ENCODE data around the gene NAPB. TPM values are rescaled to one million over a fixed set of nuclear protein-coding genes. Genes with fewer than 3 reads are reported as not detected.
"Not testable (repeated sequence)": the region's sequence is repeated elsewhere in the genome, so short reads cannot be mapped to it uniquely, and the experiment has no call there.

Gene NAPB
- total RNA-seq, 1 experiment from 2014 or later = 8.7 TPM

GRCh38 chr20:23368316-23369071, 52.8 kb downstream of the NAPB start:
- DNase-seq (ENCODE audit: low read depth) = no peak

DNA sequence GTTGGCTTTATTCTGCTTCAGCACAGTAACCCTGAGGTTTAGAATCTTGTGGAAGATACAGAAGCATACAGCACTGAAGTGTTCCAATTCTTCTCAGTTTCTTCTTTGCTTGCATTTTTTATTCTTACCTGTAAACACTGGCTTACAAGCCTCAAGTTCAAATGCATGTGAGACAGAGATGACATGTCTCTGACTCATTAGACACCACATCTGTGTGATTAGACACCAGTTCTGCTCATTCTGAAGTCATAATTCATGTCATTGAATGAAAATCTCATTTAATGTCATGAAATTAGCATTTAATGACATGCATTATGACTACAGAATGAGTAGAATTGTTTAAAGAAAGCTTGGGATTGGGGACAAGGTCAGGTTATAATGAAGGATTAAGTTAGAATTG, 53.5 kb downstream of the NAPB start:
- peak; percentile 48 for DNase-seq (ENCODE audit: low read depth)

DNA sequence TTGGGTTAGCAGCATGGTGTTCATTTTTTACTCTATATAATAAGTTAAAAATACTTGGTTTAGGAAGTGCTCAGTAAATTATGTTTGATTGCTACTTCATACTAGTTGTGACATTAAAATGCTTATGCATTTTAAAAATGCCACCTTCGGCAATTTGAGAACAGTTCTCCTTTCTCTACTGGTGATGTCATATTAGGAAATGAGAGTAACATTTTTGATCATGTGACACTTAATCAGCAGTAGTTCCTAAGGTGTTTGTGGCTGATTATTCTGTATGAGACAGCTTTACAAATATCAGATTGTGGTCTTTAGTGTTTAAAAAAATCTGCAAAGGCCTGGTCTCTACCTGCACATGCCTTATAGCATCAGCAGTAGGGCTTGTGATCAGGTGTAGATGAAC, 54.9 kb downstream of the NAPB start:
- no peak for DNase-seq (ENCODE audit: low read depth)

GRCh38 chr20:23365390-23366165, 55.7 kb downstream of the NAPB start:
- DNase-seq (ENCODE audit: low read depth) = no peak

DNA sequence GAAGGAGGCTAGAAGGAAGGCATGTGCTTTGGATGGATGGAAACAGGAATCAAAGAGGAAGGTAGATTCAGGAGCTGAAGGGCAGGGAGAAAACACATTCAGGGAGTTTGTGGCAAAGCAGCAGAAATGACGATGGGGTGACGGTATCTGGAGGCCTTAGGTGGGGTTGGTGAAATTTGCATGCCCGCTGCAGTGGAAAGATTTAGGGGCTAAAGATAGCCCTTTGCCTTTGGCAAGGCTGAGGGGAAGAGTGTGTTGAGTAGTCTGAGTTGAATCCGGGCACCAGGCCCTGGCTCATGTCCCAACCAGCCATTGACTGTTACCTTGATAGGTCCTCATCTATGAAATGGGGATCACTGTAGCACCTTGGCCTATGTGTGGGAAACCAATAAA, 58.0 kb downstream of the NAPB start:
- DNase-seq (ENCODE audit: low read depth) = peak; percentile 52

GRCh38 chr20:23362392-23363256, 58.7 kb downstream of the NAPB start:
- DNase-seq (ENCODE audit: low read depth) = peak; percentile 54

- peak; percentile 99 for DNase-seq (ENCODE audit: low read depth)
Measured at GRCh38 chr20:23361476-23362391, 59.6 kb downstream of the NAPB start, which contains the start of gene GZF1. TSS of gene GZF1 (plus strand) at chr20:23362182. CDS start at chr20:23364384, 2,202 bp downstream.

GRCh38 chr20:23361119-23361475, 60.2 kb downstream of the NAPB start:
- DNase-seq (ENCODE audit: low read depth) = no peak

DNA sequence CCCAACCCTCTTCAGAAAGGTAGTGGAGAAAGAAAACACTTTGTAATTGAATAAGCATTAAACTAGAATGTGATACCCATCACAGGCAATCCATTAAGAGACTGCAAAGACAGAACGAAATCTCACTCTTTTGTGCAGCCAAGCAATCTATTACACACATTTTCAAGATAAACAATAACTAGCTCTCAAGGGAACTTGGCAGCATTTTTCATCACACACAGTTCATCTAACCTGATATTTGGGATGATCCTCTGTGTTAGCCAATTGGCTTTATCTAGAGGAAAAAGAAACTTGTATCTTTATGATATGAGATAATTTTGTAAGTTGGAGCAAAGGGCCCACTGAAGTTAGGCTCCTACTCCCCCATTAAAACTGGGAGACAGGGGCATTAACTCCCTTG, 60.8 kb downstream of the NAPB start:
- no peak for DNase-seq (ENCODE audit: low read depth)

DNA sequence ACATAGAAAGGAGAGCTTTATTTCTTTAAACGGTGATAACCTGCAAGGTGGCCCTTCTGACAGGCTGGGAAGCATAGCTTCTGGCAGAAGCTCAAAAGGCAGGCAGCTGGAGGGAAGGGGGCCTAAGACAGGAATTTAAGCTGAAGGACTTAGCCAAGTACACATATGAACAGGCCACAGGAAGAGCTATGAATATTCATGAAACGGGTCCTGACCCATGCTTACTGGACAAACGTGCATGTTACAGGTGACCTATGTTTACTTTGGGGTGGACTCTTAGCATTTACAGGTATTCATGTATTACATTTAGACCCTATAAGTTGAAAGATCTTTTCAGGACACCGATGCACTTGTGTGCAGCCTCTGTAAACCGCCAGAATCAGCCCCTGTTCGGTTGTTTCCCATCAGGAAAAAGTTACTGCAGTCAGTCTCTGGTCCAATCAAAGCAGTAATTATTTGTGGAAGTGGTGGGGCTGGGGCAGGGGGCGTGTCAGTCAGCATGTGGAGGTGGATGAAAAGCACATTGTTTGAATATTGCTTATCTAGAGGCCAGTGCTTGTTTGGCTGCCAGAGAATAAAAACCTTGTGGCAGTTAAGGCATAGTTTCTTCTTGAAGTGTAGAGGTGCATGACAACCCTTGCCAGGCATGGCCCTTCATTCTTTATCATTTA, 62.2 kb downstream of the NAPB start:
- DNase-seq (ENCODE audit: low read depth) = no peak

GRCh38 chr20:23358563-23358906, 62.8 kb downstream of the NAPB start:
- DNase-seq (ENCODE audit: low read depth) = no peak

DNA sequence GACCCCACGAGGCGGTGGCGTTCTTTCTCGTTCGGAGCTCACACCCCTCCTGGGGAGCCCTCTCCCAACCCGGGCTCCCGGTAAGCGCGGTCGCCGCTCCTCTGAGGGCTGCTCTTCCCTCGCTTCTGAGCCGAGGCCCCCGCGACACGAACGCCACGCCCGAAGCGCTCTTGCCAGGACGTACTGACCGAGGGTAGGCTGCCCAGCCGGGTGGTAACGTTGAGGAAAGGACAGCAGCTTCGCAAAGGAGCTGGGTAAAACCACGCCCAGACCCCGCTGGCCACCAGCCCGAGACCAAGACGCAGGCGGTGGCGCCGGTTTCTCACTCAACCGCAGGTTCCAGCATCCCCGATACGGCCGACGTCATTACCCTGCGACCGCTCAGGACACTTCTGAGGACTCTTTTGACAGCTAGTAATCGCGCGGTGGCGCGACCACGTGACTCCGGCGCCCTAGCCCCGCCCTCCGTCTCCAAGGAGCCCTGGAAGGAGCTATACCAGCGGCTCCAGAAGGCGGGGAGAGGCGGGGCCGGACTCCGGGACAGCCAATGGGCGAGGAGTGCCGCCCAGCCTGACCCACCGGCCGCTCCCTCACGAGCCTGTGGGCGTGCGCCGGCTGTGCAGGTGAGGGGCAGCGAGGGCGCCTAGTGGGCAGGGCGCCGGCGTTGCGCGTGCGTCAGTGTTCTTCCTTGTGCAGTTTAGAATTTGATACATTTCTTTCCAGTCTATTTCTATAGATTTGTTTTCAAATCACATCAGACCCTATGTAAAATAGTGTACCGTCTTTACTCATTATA, 63.3 kb downstream of the NAPB start:
- DNase-seq (ENCODE audit: low read depth) = peak; percentile 100

GRCh38 chr20:23356203-23356602, 65.1 kb downstream of the NAPB start:
- DNase-seq (ENCODE audit: low read depth) = no peak

- DNase-seq (ENCODE audit: low read depth) = peak; percentile 67
Measured at GRCh38 chr20:23350904-23351838, 70.1 kb downstream of the NAPB start.

DNA sequence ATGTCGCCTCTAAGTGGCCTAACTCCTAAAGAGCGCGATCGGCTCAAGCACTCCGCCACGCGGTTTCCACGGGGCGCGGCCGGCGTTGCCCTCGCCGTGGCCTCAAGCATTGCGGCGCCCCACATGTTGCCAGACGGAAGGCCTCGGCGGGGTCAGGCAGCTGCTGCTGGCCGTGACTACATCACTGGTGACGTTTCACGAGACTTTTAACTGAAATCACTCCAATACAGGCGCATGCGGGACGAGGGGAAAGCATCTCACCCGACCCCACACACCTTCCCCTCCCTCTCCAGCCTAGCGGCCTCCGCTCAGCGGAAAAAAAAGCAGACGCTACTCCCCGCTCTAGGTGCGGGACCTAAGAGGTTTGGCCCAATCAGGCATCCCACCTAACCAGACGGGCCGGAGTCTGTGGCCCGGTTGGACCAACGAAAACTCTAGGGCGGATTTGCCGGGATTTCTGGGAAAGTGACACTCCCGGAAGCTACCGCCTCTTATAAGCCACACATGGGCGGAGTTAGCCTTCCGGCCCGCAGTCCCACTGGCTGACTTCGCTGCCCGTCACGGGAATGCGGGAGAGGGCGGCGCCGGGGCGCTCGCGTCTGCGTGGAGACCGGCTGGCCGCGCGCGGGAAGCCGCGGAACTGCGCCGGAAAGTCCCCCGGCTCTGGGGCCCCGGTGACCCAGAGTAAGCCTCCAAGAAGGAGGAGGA, 70.9 kb downstream of the NAPB start, which contains the start of gene NXT1:
Gene NXT1, plus strand, starts transcription at position 596 of the 708 bp plus-strand sequence. CDS start 3,251 bp downstream, outside the sequence.
- peak; percentile 100 for DNase-seq (ENCODE audit: low read depth)

- DNase-seq (ENCODE audit: low read depth) = peak; percentile 90
Measured at GRCh38 chr20:23349338-23350195, 71.7 kb downstream of the NAPB start.

GRCh38 chr20:23348510-23348909, 72.8 kb downstream of the NAPB start:
- DNase-seq (ENCODE audit: low read depth) = not testable (repeated sequence)

All from RPMI7951 (cell line).